GM12891 (cell line): ENCODE measurements around the gene RAB13.

Source experiments
- DNase-seq: peaks from one replicate; pipeline ENCODE4 v3.0.0; 2011; ENCODE audit warnings: low spot score; ENCODE audit not compliant: insufficient read length
- FAIRE-seq: peaks from 2 replicates; lab custom pipeline; 2011; peaks lifted over from hg19 to GRCh38; lab: Jason Lieb, UNC
- PAX5 ChIP-seq: IDR thresholded peaks from 2 replicates; pipeline ENCODE4 v1.6.1; 2011; ENCODE audit warnings: low read length, moderate library complexity, mild to moderate bottlenecking; ENCODE audit not compliant: insufficient read depth, severe bottlenecking
- POLR2A ChIP-seq: IDR thresholded peaks from 2 replicates; pipeline ENCODE4 v1.6.1; 2011; ENCODE audit warnings: low read depth, low read length, control low read depth
- POLR2AphosphoS5 ChIP-seq: IDR thresholded peaks from 2 replicates; pipeline ENCODE4 v1.6.1; 2011; ENCODE audit warnings: low read depth, low read length, control low read depth
- POU2F2 ChIP-seq: IDR thresholded peaks from 2 replicates; pipeline ENCODE4 v1.6.1; 2011; ENCODE audit warnings: low read depth, mild to moderate bottlenecking, control low read depth, low read length, moderate library complexity
- SPI1 ChIP-seq: IDR thresholded peaks from 2 replicates; pipeline ENCODE4 v1.6.1; 2011; ENCODE audit warnings: low read depth, low read length, control low read depth
- TAF1 ChIP-seq: IDR thresholded peaks from 2 replicates; pipeline ENCODE4 v1.6.1; 2011; ENCODE audit warnings: low read depth, low read length, control low read depth

The RAB13 gene

GRCh38 chr1:153963850-153964331, 22.2 kb downstream of the RAB13 start:
- FAIRE-seq (peak; percentile 40), DNase-seq (no peak)
- TF ChIP-seq POLR2AphosphoS5, result no peak
- TF ChIP-seq POU2F2, result no peak
- TF ChIP-seq TAF1, result no peak; the same call in 1 of the 2 replicates
- TF ChIP-seq SPI1, result no peak
- no peak for TF ChIP-seq PAX5
- TF ChIP-seq POLR2A, result no peak

DNA sequence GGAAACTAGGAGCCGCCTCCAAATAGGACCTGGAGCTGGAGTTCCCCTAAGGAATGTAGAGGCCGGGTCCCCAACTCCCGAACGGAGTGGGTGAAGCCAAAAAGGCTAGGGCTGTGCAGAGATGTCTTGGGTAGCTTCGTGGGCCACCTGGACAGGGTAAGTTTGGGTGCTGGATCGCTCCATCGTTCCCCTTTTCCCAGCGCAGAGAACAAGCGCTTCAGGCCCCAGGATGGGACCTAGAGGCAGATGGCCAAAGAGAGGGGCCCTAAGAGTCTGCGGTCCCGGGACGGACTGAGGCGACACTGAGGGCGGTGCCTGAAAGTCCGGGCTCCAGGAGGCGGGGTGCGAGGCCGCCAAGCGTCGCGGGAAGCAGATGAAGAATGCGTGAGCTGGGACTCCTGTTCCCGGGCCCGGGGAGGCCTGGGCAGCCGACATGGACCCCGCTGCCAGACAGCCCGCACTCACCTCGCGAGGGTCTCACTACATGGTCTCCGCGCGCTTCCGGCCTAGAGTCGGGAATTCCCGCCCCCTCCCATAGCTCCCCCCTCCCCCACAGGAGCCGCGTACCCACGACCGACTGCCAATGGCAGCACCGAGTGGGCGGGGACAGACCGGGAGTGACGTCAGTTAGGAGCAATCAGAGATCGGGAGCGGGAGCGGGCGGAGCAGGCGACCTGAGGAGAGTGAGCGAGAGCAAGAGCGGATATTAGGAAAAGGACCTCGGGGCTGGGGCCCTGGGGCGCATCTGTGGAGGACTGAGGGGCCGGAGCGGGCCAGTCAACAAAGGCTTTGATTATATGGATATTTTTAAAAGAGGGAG, 22.9 kb downstream of the RAB13 start, which contains the start of gene SLC39A1:
TSS of gene SLC39A1 (minus strand) at position 508 of the 820 bp plus-strand sequence. CDS start 822 bp downstream, outside the sequence.
- peak; percentile 96 for FAIRE-seq
- DNase-seq, result peak; percentile 83
- TF ChIP-seq POLR2A (no peak; the same call in 1 of the 2 replicates), TAF1 (peak; percentile 66; the same call in 1 of the 2 replicates), POLR2AphosphoS5 (peak; percentile 78)

- TF ChIP-seq POU2F2 (no peak), POLR2A (no peak), PAX5 (no peak), SPI1 (no peak), POLR2AphosphoS5 (no peak), TAF1 (no peak)
- DNase-seq, result no peak
- no peak for FAIRE-seq
Observed at GRCh38 chr1:153962088-153963029, 23.8 kb downstream of the RAB13 start.

- FAIRE-seq, result no peak
- no peak for DNase-seq
- no peak for TF ChIP-seq POU2F2
- TF ChIP-seq SPI1, result no peak
- no peak for TF ChIP-seq TAF1
- no peak for TF ChIP-seq PAX5
- no peak for TF ChIP-seq POLR2AphosphoS5
- TF ChIP-seq POLR2A, result no peak
Observed at GRCh38 chr1:153961421-153961820, 24.7 kb downstream of the RAB13 start.

DNA sequence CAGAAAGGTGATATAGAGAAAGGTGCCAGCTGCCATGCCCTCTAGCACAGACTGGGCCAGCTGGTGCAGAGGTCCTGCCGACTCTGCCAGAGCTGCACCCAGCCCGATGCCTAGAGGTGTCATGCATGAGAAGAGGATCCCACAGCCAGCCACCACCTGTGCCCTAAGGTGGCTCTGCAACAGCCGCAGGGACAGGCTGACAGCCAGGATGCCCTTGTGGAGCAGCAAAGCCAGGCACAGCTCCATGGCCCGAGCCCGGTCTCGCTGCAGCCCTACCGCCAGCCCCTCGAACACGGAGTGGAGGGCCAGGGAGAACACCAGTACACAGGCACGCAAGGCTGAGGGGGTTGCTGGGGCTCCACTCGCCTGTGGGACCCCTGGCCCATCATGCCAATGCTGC, 25.9 kb downstream of the RAB13 start:
- DNase-seq (no peak), FAIRE-seq (no peak)
- TF ChIP-seq POLR2A (no peak), POLR2AphosphoS5 (no peak), TAF1 (no peak), SPI1 (no peak), POU2F2 (no peak), PAX5 (no peak)

DNA sequence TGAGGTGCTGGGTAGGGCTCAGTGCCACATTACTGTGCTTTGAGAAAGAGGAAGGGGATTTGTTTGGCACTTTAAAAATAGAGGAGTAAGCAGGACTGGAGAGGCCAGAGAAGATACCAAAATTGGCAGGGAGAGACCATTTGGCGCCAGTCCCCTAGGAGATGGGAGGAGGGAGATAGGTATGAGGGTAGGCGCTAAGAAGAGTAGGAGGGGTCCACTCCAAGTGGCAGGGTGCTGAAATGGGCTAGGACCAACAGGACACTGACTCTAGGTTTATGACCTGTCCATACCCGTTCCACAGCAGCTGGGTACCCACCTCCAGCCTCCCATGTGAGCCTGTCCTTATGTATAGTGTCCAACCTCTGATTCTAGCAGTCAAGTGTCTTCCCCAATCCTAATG, 26.7 kb downstream of the RAB13 start:
- no peak for DNase-seq
- no peak for TF ChIP-seq SPI1
- no peak for TF ChIP-seq PAX5
- TF ChIP-seq POU2F2, result no peak
- no peak for TF ChIP-seq POLR2A
- no peak for TF ChIP-seq POLR2AphosphoS5
- no peak for TF ChIP-seq TAF1
- no peak for FAIRE-seq

DNA sequence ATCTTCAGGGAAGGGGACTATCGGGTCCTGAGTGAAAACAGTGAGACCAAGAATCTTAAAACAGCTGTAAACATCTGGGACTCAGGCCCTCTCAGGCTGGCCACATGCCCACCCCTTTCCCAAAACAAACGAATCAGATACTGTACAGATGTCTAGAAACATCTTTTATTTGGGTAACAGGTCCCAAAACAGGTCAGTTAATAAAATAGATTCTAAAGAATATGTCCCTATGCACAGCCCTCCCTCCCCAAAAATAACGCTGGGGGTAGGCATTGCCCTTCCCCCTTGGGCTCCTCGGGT, 27.2 kb downstream of the RAB13 start:
- DNase-seq, result no peak
- no peak for FAIRE-seq

DNA sequence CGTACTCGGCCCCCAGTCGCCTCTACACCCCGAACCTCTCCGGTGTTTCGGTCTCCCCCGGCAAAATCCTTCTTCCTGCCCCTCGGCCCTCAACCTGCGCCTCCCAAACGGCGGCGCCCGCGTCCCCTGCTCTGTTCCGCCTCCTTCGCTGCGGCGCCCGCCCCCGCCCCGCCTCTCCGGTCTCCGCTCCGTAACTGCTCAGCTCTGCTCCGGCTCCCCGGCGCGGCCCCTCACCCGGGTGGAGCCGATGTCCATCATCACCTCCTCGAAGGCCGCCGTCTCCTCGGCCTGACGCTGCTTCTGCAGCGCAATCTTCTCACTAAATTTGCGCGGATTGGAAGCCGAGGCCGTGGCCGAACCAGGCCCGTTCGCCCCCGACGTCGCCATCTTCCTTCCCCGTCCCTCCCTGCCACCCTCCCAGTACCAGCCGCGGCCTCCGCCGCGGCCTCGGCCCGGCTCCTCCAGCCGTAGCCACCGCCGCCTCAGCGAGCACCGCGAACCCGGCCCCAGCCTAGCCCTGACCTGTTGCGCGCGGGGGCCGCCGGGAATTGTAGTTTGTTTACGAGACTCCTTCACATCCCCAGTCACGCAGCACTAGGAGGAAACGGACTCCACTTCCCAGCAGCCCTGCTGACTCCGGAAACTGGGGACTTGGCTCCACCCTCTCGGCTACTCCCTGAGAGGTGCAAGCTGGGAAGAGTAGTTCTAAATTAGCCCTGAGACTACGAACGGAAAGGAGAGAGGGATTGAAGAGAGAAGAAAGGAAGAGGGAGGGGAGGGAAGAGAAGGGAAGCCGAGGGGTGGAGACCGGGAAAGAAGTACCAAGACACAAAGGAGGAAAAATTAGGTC, 27.8 kb downstream of the RAB13 start, which contains the start of gene CRTC2:
TSS of gene CRTC2 (minus strand) at position 502 of the 850 bp plus-strand sequence. CDS start at position 387, 115 bp downstream.
- TF ChIP-seq POLR2AphosphoS5 (no peak; the same call in 1 of the 2 replicates), POLR2A (no peak), SPI1 (peak; percentile 27; the same call in 1 of the 2 replicates), TAF1 (0 out of 2 replicates have a peak, but pooled peaks have one; percentile 7), PAX5 (peak; percentile 19), POU2F2 (peak; percentile 74; the same call in 1 of the 2 replicates)
- FAIRE-seq (no peak), DNase-seq (peak; percentile 97)

More for the DNA sequence above, 27.2 kb downstream of the RAB13 start:
- TF ChIP-seq SPI1, result no peak
- TF ChIP-seq POLR2AphosphoS5, result no peak
- no peak for TF ChIP-seq PAX5
- no peak for TF ChIP-seq POU2F2
- TF ChIP-seq TAF1, result no peak
- TF ChIP-seq POLR2A, result no peak
